GM18505 (cell line): ENCODE measurements around the gene EVX2.

Experiments
- ATAC-seq: cut with Tn5 transposase; IDR thresholded peaks from one replicate; pipeline ENCODE4 v1.9.1; 2021; ENCODE audit not compliant: unreplicated experiment
- POLR2A ChIP-seq: IDR thresholded peaks from 4 replicates; pipeline ENCODE4 v1.6.1; 2011; ENCODE audit warnings: borderline replicate concordance; ENCODE audit not compliant: insufficient read depth, insufficient read length; ENCODE audit errors: extremely low read depth

The EVX2 gene

GRCh38 chr2:176115883-176116813, 32.4 kb upstream of the EVX2 start, which contains the start of gene HOXD10:
Gene HOXD10 (plus strand): TSS chr2:176116778. CDS start chr2:176116834, 56 bp downstream.
- TF ChIP-seq POLR2A: no peak

GRCh38 chr2:176114930-176115625, 31.3 kb upstream of the EVX2 start:
- no peak for ATAC-seq
- no peak for TF ChIP-seq POLR2A

More at GRCh38 chr2:176115883-176116813, 32.4 kb upstream of the EVX2 start, which contains the start of gene HOXD10:
- ATAC-seq: no peak

- no peak for ATAC-seq
- TF ChIP-seq POLR2A: no peak
Measured at GRCh38 chr2:176114120-176114929, 30.6 kb upstream of the EVX2 start.

GRCh38 chr2:176112375-176113302, 28.9 kb upstream of the EVX2 start:
- ATAC-seq: no peak
- TF ChIP-seq POLR2A: no peak

GRCh38 chr2:176111846-176112374, 28.1 kb upstream of the EVX2 start:
- TF ChIP-seq POLR2A: no peak
- no peak for ATAC-seq

- no peak for TF ChIP-seq POLR2A
- no peak for ATAC-seq
Measured at GRCh38 chr2:176111309-176111663, 27.5 kb upstream of the EVX2 start.

- no peak for TF ChIP-seq POLR2A
- no peak for ATAC-seq
Measured at GRCh38 chr2:176110415-176111308, 26.9 kb upstream of the EVX2 start.

GRCh38 chr2:176109946-176110345, 26.2 kb upstream of the EVX2 start:
- no peak for TF ChIP-seq POLR2A
- no peak for ATAC-seq

- no peak for ATAC-seq
- no peak for TF ChIP-seq POLR2A
Measured at GRCh38 chr2:176109192-176109901, 25.6 kb upstream of the EVX2 start.

GRCh38 chr2:176107731-176108181, 24.0 kb upstream of the EVX2 start:
- no peak for ATAC-seq
- no peak for TF ChIP-seq POLR2A
